ENCODE data around the gene PFKFB1. TPM values are rescaled to one million over a fixed set of nuclear protein-coding genes. Genes with fewer than 3 reads are reported as not detected.

PFKFB1 gene
- total and polyA plus RNA-seq, 2 of the 13 experiments (the other 11 are each of a cell fraction or from before 2014, with no cell fraction given): 1.5 to 2.9 TPM

GRCh38 chrX:54935306-54935705, 58.7 kb downstream of the PFKFB1 start (continued):
- TF ChIP-seq, protein P1, sequence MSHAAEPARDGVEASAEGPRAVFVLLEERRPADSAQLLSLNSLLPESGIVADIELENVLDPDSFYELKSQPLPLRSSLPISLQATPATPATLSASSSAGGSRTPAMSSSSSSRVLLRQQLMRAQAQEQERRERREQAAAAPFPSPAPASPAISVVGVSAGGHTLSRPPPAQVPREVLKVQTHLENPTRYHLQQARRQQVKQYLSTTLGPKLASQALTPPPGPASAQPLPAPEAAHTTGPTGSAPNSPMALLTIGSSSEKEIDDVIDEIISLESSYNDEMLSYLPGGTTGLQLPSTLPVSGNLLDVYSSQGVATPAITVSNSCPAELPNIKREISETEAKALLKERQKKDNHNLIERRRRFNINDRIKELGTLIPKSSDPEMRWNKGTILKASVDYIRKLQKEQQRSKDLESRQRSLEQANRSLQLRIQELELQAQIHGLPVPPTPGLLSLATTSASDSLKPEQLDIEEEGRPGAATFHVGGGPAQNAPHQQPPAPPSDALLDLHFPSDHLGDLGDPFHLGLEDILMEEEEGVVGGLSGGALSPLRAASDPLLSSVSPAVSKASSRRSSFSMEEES (CRISPR knock-in tag; IDR thresholded peaks at IDR 0.05): no peak
- TF ChIP-seq, protein P2, sequence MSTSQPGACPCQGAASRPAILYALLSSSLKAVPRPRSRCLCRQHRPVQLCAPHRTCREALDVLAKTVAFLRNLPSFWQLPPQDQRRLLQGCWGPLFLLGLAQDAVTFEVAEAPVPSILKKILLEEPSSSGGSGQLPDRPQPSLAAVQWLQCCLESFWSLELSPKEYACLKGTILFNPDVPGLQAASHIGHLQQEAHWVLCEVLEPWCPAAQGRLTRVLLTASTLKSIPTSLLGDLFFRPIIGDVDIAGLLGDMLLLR (CRISPR knock-in tag; IDR thresholded peaks at IDR 0.05): no peak
- TF ChIP-seq DNMT1 (CRISPR knock-in tag; IDR thresholded peaks at IDR 0.05): no peak
- TF ChIP-seq ZNF552 (CRISPR knock-in tag; IDR thresholded peaks at IDR 0.05; ENCODE audit: borderline replicate concordance): no peak
- no peak for TF ChIP-seq SUZ12 (IDR thresholded peaks at IDR 0.05; ENCODE audit: low read depth, low read length)

DNA sequence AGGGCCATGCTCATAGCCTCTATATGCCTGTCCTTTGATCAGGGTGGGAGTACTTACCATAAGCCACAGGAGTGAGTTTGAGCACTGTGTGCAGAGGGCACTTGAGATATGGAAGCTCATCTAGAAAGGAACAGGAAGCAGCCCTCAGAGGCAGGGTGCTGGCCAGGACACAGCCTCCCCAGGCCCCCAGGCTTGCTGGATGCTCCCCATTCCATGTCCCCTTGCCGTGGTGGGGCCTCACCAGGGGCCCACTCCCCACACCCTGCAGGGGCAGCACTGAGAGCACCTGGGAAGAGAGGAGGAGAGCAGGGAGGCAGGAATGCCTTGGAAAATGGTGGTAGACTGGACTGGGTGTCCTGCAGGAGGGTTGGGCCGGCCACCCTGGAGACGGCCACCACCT, 59.1 kb downstream of the PFKFB1 start:
- no peak for DNase-seq (ENCODE audit: low spot score)
- no peaks in the 10 kb centered on the region for H3K79me2 ChIP-seq (ENCODE audit: insufficient read depth, low read length)
- H4K20me1 ChIP-seq (ENCODE audit: insufficient read depth, low read length): no peaks in the 10 kb centered on the region
- no peak overlapping the region for H3K27ac ChIP-seq (ENCODE audit: extremely low read length, insufficient read depth, low read length)
- ATAC-seq: no peak
- H3K9ac ChIP-seq (ENCODE audit: insufficient read depth, low read depth, low read length): no peak overlapping the region
- no peaks in the 10 kb centered on the region for H3K36me3 ChIP-seq (replicated peaks in 1 of 2; ENCODE audit: control insufficient read depth in 1 of 2, insufficient read depth in 2 of 2, low read length in 2 of 2)
- no peaks in the 10 kb centered on the region for H3K27me3 ChIP-seq (ENCODE audit: control insufficient read depth in 1 of 2, insufficient read depth in 2 of 2, low read length in 2 of 2)
- no peak overlapping the region for H3K4me2 ChIP-seq (ENCODE audit: low read depth, low read length)
- no peak for FAIRE-seq
- no peak overlapping the region for H3K4me3 ChIP-seq (replicated peaks in 1 of 3; ENCODE audit: insufficient read depth in 1 of 3, low read depth in 2 of 3, low read length in 3 of 3)
- intact Hi-C loops (cut with micrococcal nuclease; ENCODE audit: unreplicated experiment) (no loop called here), in situ Hi-C loops (cut with HindIII; ENCODE audit: extremely low pct_ligation_motif_present, low pct_unique_long_range_greater_than_20kb) (no loop called here)
- WGBS (ENCODE audit: low lambda C conversion rate): no CpG with 5 or more reads among the region's 3 CpGs
- BruUV-seq (replicated peaks): no TSS peak
- POLR2A ChIA-PET: no interaction called here
- CTCF ChIA-PET (ENCODE audit: low intra/inter-chr PET ratio, low total read pairs): no interaction called here
- H3K9me3 ChIP-seq (ENCODE audit: low read length): no peaks in the 10 kb centered on the region
- no peaks in the 10 kb centered on the region for H3K4me1 ChIP-seq (ENCODE audit: insufficient read depth, low read length)
- no peak overlapping the region for H2AFZ ChIP-seq (ENCODE audit: low read length)
- TF ChIP-seq SMARCC2 (IDR thresholded peaks at IDR 0.05) (no peak), STAG1 (CRISPR knock-in tag; IDR thresholded peaks at IDR 0.05) (no peak), ZNF558 (CRISPR knock-in tag; IDR thresholded peaks at IDR 0.05; ENCODE audit: borderline replicate concordance) (no peak)
- TF ChIP-seq, protein P3, sequence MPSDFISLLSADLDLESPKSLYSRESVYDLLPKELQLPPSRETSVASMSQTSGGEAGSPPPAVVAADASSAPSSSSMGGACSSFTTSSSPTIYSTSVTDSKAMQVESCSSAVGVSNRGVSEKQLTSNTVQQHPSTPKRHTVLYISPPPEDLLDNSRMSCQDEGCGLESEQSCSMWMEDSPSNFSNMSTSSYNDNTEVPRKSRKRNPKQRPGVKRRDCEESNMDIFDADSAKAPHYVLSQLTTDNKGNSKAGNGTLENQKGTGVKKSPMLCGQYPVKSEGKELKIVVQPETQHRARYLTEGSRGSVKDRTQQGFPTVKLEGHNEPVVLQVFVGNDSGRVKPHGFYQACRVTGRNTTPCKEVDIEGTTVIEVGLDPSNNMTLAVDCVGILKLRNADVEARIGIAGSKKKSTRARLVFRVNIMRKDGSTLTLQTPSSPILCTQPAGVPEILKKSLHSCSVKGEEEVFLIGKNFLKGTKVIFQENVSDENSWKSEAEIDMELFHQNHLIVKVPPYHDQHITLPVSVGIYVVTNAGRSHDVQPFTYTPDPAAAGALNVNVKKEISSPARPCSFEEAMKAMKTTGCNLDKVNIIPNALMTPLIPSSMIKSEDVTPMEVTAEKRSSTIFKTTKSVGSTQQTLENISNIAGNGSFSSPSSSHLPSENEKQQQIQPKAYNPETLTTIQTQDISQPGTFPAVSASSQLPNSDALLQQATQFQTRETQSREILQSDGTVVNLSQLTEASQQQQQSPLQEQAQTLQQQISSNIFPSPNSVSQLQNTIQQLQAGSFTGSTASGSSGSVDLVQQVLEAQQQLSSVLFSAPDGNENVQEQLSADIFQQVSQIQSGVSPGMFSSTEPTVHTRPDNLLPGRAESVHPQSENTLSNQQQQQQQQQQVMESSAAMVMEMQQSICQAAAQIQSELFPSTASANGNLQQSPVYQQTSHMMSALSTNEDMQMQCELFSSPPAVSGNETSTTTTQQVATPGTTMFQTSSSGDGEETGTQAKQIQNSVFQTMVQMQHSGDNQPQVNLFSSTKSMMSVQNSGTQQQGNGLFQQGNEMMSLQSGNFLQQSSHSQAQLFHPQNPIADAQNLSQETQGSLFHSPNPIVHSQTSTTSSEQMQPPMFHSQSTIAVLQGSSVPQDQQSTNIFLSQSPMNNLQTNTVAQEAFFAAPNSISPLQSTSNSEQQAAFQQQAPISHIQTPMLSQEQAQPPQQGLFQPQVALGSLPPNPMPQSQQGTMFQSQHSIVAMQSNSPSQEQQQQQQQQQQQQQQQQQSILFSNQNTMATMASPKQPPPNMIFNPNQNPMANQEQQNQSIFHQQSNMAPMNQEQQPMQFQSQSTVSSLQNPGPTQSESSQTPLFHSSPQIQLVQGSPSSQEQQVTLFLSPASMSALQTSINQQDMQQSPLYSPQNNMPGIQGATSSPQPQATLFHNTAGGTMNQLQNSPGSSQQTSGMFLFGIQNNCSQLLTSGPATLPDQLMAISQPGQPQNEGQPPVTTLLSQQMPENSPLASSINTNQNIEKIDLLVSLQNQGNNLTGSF (CRISPR knock-in tag; IDR thresholded peaks at IDR 0.05): no peak
- TF ChIP-seq, protein P4, sequence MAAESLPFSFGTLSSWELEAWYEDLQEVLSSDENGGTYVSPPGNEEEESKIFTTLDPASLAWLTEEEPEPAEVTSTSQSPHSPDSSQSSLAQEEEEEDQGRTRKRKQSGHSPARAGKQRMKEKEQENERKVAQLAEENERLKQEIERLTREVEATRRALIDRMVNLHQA (CRISPR knock-in tag; IDR thresholded peaks at IDR 0.05): no peak

Measured in HepG2 (cell line).